Stomach (tissue), 4 donors: ENCODE measurements around the gene PVALEF.

ENCODE experiments used
- POLR2A ChIP-seq, 4 donors: fragments of 450-650 bp; IDR thresholded peaks; one replicate each; pipeline ENCODE4 v1.6.1; 2016; ENCODE audit warnings: antibody characterized with exemption in 4 of 4, control low read depth in 2 of 4, mild to moderate bottlenecking in 1 of 4, moderate library complexity in 1 of 4
- POLR2AphosphoS5 ChIP-seq, 3 donors: sonication (generic); formaldehyde crosslinking; IDR thresholded peaks; one replicate each; pipeline ENCODE4 v1.6.1; 2016; ENCODE audit warnings: antibody characterized with exemption in 3 of 3
- TF ChIP-seq, protein P1 (sequence below), 7 experiments: fragments of 450-650 bp in 4 of 7; fragments of 200-600 bp in 3 of 7; sonication (generic) in 3 of 7; IDR thresholded peaks; one replicate each; pipeline ENCODE4 v1.5.1; 2016 to 2019; ENCODE audit warnings: antibody characterized with exemption in 7 of 7, control low read depth in 2 of 7, mild to moderate bottlenecking in 1 of 7

DNA sequence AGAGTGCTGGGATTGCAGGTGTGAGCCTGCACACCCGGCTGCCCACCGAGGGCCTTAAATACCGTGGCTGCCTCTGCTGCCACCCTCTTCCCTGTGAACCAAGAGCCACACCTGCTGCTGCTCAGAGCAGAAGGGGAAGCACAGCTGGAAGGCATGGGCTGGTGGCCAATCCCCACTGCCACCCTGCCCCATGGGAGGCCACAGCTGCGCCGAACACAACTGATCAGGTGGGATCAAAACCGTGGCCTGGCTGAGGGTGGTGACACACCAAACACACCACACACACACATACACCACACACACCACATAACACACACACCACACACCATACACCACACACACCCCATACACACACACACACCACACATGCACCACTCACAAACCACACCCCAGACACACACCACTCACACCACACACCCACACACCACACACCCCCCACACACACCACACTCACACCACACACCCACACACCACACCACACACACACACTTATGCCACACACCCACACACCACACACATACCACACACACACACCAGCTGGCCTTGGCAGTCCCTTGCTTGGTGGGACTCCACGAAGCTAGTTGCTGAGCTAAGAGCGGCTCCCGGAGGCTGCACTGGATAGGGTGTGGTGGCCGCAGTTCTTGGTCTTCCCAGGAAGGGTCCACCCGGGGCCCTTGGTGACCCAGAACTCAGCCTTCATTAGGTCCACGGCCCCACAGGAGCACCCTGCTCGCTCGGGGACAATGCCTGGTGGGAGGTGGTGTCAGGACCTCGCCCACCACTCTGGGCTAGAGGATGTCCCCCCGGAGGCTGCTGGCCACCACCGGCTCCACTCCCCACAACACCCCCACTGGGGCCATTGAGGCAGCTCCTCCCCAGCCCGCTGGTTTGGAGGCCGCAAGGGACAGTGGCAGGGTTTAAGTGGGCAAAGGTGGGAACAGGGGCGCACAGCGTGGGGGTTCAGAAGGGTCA lies 42.6 kb downstream of the PVALEF start:
- TF ChIP-seq, protein P1, sequence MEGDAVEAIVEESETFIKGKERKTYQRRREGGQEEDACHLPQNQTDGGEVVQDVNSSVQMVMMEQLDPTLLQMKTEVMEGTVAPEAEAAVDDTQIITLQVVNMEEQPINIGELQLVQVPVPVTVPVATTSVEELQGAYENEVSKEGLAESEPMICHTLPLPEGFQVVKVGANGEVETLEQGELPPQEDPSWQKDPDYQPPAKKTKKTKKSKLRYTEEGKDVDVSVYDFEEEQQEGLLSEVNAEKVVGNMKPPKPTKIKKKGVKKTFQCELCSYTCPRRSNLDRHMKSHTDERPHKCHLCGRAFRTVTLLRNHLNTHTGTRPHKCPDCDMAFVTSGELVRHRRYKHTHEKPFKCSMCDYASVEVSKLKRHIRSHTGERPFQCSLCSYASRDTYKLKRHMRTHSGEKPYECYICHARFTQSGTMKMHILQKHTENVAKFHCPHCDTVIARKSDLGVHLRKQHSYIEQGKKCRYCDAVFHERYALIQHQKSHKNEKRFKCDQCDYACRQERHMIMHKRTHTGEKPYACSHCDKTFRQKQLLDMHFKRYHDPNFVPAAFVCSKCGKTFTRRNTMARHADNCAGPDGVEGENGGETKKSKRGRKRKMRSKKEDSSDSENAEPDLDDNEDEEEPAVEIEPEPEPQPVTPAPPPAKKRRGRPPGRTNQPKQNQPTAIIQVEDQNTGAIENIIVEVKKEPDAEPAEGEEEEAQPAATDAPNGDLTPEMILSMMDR (IDR thresholded peaks at IDR 0.05): no peak
- TF ChIP-seq POLR2A (IDR thresholded peaks at IDR 0.05) (no peak), POLR2AphosphoS5 (IDR thresholded peaks at IDR 0.05) (no peak)
